SK-N-DZ (cell line): ENCODE data around the gene SUPT7L.
A peak's percentile ranks its signal among the peaks of the same experiment; 100 is the strongest.
"Not testable (repeated sequence)": the region's sequence is repeated elsewhere in the genome, so short reads cannot be mapped to it uniquely, and the experiment has no call there.

ENCODE experiments used
- DNase-seq: peaks from one replicate; pipeline ENCODE4 v3.0.0-alpha.2; 2015; ENCODE audit warnings: low spot score
- small RNA-seq, 2 experiments: library from RNA; depleted of rRNA; stranded (forward); fragments of <200 nt; gene quantifications; one replicate each; pipeline ENCODE3, GENCODE V24; 2014

The SUPT7L gene

DNA sequence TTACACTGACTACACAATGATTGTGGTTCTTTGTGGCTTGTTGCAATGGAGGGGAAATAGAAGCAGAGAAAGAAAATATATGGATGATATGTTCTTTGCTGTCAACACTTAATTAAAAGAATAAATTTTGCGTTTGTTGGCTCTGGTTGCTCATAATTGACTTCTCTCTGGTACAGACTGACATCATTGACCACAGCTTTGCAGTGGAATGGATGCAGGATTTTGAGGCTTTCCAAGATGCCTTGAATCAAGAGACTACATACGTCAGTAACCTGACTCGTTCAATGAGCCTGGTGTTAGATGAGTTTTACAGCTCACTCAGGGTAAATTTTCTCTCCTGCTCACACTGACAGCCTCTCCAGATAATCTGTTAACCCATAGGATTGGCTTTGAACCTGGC is 24.7 kb downstream of the SUPT7L start:
- no peak for DNase-seq

DNA sequence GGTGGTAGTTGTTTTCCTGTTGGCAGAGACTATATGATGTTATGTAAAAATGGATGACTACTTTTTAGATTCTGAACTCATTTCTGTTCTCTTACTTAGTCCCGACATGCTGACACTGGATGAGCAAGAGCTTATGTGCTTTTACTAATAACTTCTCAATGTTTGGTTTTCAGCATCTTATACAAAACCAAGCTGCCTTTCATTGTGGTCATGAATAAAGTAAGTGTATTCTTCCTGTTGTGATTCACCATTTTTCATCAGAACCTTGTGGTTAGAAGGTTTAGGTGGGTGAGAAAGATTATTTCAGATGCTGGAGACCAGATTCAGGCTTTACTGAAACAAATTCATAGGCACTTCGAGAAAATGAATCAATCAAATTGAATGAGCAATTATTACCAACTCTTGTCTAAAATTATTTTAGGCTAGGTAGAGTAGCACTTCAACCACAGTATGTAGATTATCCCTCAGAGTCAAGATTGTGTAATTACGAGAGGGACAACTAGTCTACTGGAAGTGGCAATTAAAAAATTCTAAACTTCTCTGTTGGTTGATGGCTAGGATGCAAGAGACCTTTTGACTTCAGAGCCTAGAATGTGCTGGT is 25.3 kb downstream of the SUPT7L start:
- no peak for DNase-seq

- no peak for DNase-seq
Measured at GRCh38 chr2:27636766-27637165, 26.6 kb downstream of the SUPT7L start.

- no peak for DNase-seq
Measured at GRCh38 chr2:27634291-27634690, 29.1 kb downstream of the SUPT7L start.

DNA sequence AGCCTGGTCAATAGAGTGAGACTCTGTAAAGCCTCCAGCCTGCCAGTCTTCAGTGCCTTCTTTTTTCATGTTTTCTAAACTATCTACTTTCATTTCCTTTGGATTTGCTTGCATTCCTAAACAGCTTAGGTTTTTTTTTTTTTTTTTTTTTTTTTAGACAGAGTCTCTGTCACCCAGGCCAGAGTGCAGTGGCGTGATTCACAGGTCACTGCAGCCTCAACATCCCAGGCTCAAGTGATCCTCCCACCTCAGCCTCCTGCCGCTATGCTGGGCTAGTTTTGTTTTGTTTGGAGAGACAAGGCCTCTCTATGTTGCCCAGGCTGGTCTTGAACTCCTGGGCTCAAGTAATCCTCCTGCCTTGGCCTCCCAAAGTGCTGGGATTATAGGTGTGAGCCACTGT is 33.2 kb downstream of the SUPT7L start:
- DNase-seq, result not testable (repeated sequence)

DNA sequence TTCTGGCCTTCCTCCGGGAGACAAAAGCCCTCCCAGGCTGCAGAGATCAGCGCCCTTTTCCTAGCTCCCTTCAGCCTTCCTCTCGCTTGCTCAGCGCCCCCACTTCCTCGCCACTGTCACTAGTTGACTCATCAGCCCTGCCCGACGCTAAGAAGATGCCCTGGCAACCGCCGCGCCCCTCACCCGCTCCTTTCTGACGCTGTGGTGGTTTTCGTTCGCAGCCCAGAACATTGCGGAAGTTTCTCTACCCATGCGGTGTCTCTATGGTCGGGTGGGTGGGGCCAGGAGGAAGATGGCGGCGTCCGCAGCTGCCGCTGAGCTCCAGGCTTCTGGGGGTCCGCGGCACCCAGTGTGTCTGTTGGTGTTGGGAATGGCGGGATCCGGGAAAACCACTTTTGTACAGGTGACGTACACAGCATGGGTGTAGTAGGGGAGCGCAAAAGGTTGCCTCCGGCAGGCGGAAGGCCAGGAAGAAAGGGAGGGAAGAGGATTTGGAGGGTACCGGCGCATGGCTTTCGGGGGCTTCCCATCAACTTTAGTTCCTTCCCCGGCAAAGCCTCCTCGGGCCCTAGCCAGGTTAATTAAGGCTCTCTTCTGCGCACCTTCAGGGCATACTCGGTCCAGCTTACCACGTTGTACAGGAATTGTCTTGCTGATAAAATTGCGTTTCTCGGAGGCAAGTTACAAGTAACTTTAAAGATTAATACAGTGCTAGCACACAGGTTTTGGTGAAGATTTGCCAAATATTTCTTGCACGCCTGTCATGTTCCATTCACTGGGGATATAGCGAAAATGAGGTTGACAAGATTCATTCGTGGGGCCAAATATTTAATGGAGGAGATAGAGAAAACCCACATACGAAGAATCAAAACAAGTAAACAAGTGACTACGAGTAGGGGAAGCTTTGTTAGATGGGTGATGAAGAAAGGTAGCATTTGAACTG is 34.4 kb downstream of the SUPT7L start, which contains the start of the genes CCDC121 and GPN1:
TSS of gene CCDC121 (minus strand) at position 246 of the 943 bp plus-strand sequence. CDS start 1,213 bp downstream, outside the sequence.
TSS of gene GPN1 (plus strand) at position 284 of the 943 bp plus-strand sequence. CDS start at position 293, 9 bp downstream.
- peak; percentile 69 for DNase-seq

GRCh38 chr2:27627963-27628766 is 35.2 kb downstream of the SUPT7L start:
- no peak for DNase-seq

- DNase-seq, result not testable (repeated sequence)
Measured at GRCh38 chr2:27626921-27627320, 36.5 kb downstream of the SUPT7L start.

GRCh38 chr2:27626323-27626722 is 37.1 kb downstream of the SUPT7L start:
- not testable (repeated sequence) for DNase-seq

GRCh38 chr2:27624943-27625342 is 38.5 kb downstream of the SUPT7L start:
- DNase-seq, result no peak

DNA sequence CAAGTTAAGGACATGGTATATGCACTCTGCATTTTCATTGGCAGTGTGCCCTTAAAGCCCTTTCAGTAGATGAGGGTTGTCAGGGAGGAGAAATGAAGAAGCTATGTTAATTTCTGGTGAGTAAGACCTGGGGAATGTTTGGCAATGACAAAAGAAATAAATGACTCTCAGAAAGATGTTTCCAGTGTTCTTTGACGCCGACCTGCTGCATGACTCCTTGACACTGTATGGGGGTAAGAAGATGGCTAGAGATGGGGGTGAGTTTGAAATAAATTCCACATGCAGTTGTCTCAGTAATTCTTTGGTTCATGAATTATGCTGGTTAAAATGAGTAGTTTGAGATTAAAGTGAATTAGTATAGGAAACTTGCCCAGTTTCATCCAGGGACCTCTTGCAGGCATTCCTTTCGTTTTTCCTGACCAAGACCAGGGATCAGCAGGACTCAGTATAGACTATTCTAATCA is 40.5 kb downstream of the SUPT7L start:
- no peak for DNase-seq

GRCh38 chr2:27621524-27621923 is 41.9 kb downstream of the SUPT7L start:
- no peak for DNase-seq

GRCh38 chr2:27615316-27615715 is 48.1 kb downstream of the SUPT7L start:
- no peak for DNase-seq

DNA sequence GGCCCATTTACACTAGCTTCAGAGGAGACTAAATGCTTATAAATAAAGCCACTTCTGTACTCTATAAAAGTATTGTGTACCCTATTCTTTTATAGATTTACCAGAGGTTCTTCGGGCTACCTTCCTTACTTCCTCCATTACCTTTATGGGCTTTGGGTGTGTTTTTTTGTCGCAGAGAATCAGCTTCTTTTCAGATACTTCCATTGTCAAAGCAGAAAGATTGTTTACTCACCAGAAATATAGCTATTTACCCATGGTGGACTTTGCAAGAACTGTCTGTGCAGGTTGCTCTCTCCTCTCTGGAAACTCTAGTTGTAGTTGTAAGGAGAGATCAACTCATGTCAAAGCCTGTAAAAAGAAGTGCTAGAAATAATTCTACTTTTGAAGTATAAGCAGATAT is 49.4 kb downstream of the SUPT7L start:
- no peak for DNase-seq

DNA sequence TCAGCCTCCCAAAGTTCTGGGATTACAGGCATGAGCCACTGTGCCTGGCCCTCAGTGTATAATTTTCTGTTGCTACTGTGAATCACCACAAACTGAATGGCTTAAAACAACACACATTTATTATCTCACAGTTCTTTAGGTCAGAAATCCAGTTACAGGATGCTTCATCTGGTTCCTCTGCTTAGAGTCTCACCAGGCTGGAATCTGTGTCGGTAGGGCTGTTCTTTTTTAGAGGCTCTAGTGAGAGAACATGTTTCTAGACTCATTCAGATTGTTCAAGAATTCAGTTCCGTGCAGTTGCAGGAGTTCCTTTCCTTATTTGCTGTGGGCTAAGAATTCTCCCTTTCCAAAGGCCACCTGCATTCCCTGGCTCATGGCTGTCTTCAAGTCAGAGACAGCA is 56.8 kb downstream of the SUPT7L start:
- no peak for DNase-seq

Small RNA genes lying within 50 kb of the gene (small RNA-seq; reads per million reads assigned to genes)
- gene RF00340, result 0 reads per million in 2 experiments
